ENCODE results near the gene ZNF385B. TPM values are rescaled to one million over a fixed set of nuclear protein-coding genes. Genes with fewer than 3 reads are reported as not detected.

ZNF385B gene
- 1 to 10 TPM in 1 of 4 donors, under 1 TPM in 2, not detected in 1; 0.21 to 2.3 (median 0.22) TPM for polyA plus RNA-seq
- long read RNA-seq, donor 1 = 0 reads
- long read RNA-seq, donor 2 = 0 reads
- long read RNA-seq, donor 3 = 0 reads
- long read RNA-seq, donor 4 = 0 reads
- long read RNA-seq, donor 5 = 0 reads
- long read RNA-seq, donor 6 = 0 reads
- long read RNA-seq, donor 7 = 0 reads
- long read RNA-seq, donor 8 = 0 reads
- long read RNA-seq, donor 9 = 0 reads
- long read RNA-seq, donor 10 = 0 reads

- Histone ChIP-seq H3K27ac (ENCODE audit: low read depth in 1 of 3, low read length in 2 of 3) (no peak within 1 kb of the TSS), H3K36me3 (ENCODE audit: control insufficient read depth in 3 of 3, insufficient read depth in 2 of 3, low read depth in 1 of 3, low read length in 3 of 3) (no peaks in the 10 kb centered on the region), H3K9me3 (ENCODE audit: control insufficient read depth in 2 of 2, insufficient read depth in 1 of 2, low read depth in 1 of 2, low read length in 1 of 2) (no peaks in the 10 kb centered on the region), H3K4me1 (ENCODE audit: control insufficient read depth in 3 of 3, insufficient read depth in 2 of 3, low read depth in 1 of 3, low read length in 2 of 3) (peaks cover 0 to 12% (median 0%) of the 10 kb centered on the region in 3 donors), H3K27me3 (ENCODE audit: control insufficient read depth in 3 of 3, insufficient read depth in 3 of 3, low read length in 3 of 3) (peaks cover 3 to 43% (median 8%) of the 10 kb centered on the region in 3 donors), H3K4me3 (ENCODE audit: low read depth in 1 of 3, low read length in 3 of 3) (peak within 1 kb of the TSS; percentile 30 to 46 (median 38))
- 2 to 5% (median 4%) methylated on average over 54 to 55 of the region's 55 CpGs for WGBS, 3 donors
- DNase-seq = peak in 1 of 2 donors; percentile 28
- no peak for FAIRE-seq
Measured at GRCh38 chr2:179861416-179862067, at the start of gene ZNF385B. ZNF385B (minus strand) TSS chr2:179861612.

DNA sequence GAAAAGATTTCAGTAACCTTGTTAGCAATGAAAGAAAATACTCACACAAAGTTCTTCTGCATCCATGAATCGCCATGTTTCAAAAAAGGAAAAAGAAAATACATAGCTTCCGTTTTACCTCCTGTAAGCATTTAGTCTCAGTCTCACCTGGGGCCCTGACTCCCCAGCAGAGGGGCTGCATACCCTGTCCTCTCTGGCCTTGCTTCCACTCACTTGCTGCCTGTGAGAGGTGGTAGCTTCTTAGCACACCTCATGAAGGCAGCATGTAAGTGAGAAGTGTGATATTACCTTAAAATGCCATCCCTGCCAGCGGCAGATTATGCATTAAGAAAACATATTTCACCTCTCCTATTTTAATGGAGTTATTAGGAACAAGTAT is 49.3 kb upstream of the ZNF385B start:
- H3K4me1 ChIP-seq (ENCODE audit: control insufficient read depth in 3 of 3, insufficient read depth in 2 of 3, low read depth in 1 of 3, low read length in 2 of 3) = no peaks in the 10 kb centered on the region
- no peaks in the 10 kb centered on the region for H3K36me3 ChIP-seq (ENCODE audit: control insufficient read depth in 3 of 3, insufficient read depth in 2 of 3, low read depth in 1 of 3, low read length in 3 of 3)
- no peak overlapping the region for H3K4me3 ChIP-seq (ENCODE audit: low read depth in 1 of 3, low read length in 3 of 3)
- WGBS, 3 donors = 75 to 80% (median 77%) methylated on average over 3 of the region's 3 CpGs
- FAIRE-seq (no peak), DNase-seq (no peak)
- H3K9me3 ChIP-seq (ENCODE audit: control insufficient read depth in 2 of 2, insufficient read depth in 1 of 2, low read depth in 1 of 2, low read length in 1 of 2) = no peaks in the 10 kb centered on the region
- peaks cover 0 to 4% (median 0%) of the 10 kb centered on the region in 3 donors for H3K27me3 ChIP-seq (ENCODE audit: control insufficient read depth in 3 of 3, insufficient read depth in 3 of 3, low read length in 3 of 3)
- no peak overlapping the region for H3K27ac ChIP-seq (ENCODE audit: low read depth in 1 of 3, low read length in 2 of 3)

- no peaks in the 10 kb centered on the region for H3K4me1 ChIP-seq (ENCODE audit: control insufficient read depth in 3 of 3, insufficient read depth in 2 of 3, low read depth in 1 of 3, low read length in 2 of 3)
- DNase-seq = no peak
- WGBS, 3 donors = 48 to 60% (median 52%) methylated on average over 6 of the region's 6 CpGs
- H3K27me3 ChIP-seq (ENCODE audit: control insufficient read depth in 3 of 3, insufficient read depth in 3 of 3, low read length in 3 of 3) = peaks cover 0 to 4% (median 0%) of the 10 kb centered on the region in 3 donors
- H3K27ac ChIP-seq (ENCODE audit: low read depth in 1 of 3, low read length in 2 of 3) = no peak overlapping the region
- FAIRE-seq = no peak
- H3K36me3 ChIP-seq (ENCODE audit: control insufficient read depth in 3 of 3, insufficient read depth in 2 of 3, low read depth in 1 of 3, low read length in 3 of 3) = no peaks in the 10 kb centered on the region
- H3K9me3 ChIP-seq (ENCODE audit: control insufficient read depth in 2 of 2, insufficient read depth in 1 of 2, low read depth in 1 of 2, low read length in 1 of 2) = no peaks in the 10 kb centered on the region
- no peak overlapping the region for H3K4me3 ChIP-seq (ENCODE audit: low read depth in 1 of 3, low read length in 3 of 3)
Measured at GRCh38 chr2:179909845-179910734, 48.7 kb upstream of the ZNF385B start.

DNA sequence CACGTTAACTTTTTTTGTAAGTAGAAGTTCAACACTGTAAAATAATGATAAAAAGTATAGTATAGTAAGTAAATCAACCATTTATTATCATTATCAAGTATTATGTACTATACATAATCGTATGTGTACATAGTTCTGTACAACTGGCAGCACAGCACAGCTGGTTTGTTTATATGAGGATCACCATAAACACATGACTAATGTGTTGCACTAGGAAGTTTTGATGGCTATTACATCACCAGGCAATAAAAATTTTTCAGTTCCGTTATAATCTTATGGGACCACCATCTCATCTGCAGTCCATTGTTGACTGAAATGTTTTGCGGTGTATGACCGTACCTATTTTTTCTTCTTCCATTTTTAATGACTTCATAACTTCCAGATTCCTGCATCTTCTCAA is 39.2 kb upstream of the ZNF385B start:
- Histone ChIP-seq H3K27me3 (ENCODE audit: control insufficient read depth in 3 of 3, insufficient read depth in 3 of 3, low read length in 3 of 3) (no peaks in the 10 kb centered on the region), H3K27ac (ENCODE audit: low read depth in 1 of 3, low read length in 2 of 3) (no peak overlapping the region), H3K9me3 (ENCODE audit: control insufficient read depth in 2 of 2, insufficient read depth in 1 of 2, low read depth in 1 of 2, low read length in 1 of 2) (peaks cover 0 to 9% of the 10 kb centered on the region in 2 donors), H3K4me1 (ENCODE audit: control insufficient read depth in 3 of 3, insufficient read depth in 2 of 3, low read depth in 1 of 3, low read length in 2 of 3) (no peaks in the 10 kb centered on the region), H3K36me3 (ENCODE audit: control insufficient read depth in 3 of 3, insufficient read depth in 2 of 3, low read depth in 1 of 3, low read length in 3 of 3) (no peaks in the 10 kb centered on the region), H3K4me3 (ENCODE audit: low read depth in 1 of 3, low read length in 3 of 3) (no peak overlapping the region)
- DNase-seq (no peak), FAIRE-seq (no peak)
- WGBS, 3 donors = 53 to 69% (median 63%) methylated on average over 5 of the region's 5 CpGs

- H3K27ac ChIP-seq (ENCODE audit: low read depth in 1 of 3, low read length in 2 of 3) = no peak overlapping the region
- 92 to 100% (median 95%) methylated on average over 1 of the region's 1 CpG for WGBS, 3 donors
- DNase-seq (no peak), FAIRE-seq (no peak)
- H3K9me3 ChIP-seq (ENCODE audit: control insufficient read depth in 2 of 2, insufficient read depth in 1 of 2, low read depth in 1 of 2, low read length in 1 of 2) = peaks cover 0 to 9% of the 10 kb centered on the region in 2 donors
- no peaks in the 10 kb centered on the region for H3K4me1 ChIP-seq (ENCODE audit: control insufficient read depth in 3 of 3, insufficient read depth in 2 of 3, low read depth in 1 of 3, low read length in 2 of 3)
- H3K27me3 ChIP-seq (ENCODE audit: control insufficient read depth in 3 of 3, insufficient read depth in 3 of 3, low read length in 3 of 3) = no peaks in the 10 kb centered on the region
- no peaks in the 10 kb centered on the region for H3K36me3 ChIP-seq (ENCODE audit: control insufficient read depth in 3 of 3, insufficient read depth in 2 of 3, low read depth in 1 of 3, low read length in 3 of 3)
- no peak overlapping the region for H3K4me3 ChIP-seq (ENCODE audit: low read depth in 1 of 3, low read length in 3 of 3)
Measured at GRCh38 chr2:179899666-179900065, 38.3 kb upstream of the ZNF385B start.

GRCh38 chr2:179898873-179899272 is 37.5 kb upstream of the ZNF385B start:
- no peak for FAIRE-seq
- peak in 1 of 2 donors; percentile 40 for DNase-seq
- H3K4me3 ChIP-seq (ENCODE audit: low read depth in 1 of 3, low read length in 3 of 3) = no peak overlapping the region
- H3K27me3 ChIP-seq (ENCODE audit: control insufficient read depth in 3 of 3, insufficient read depth in 3 of 3, low read length in 3 of 3) = no peaks in the 10 kb centered on the region
- no peaks in the 10 kb centered on the region for H3K36me3 ChIP-seq (ENCODE audit: control insufficient read depth in 3 of 3, insufficient read depth in 2 of 3, low read depth in 1 of 3, low read length in 3 of 3)
- H3K27ac ChIP-seq (ENCODE audit: low read depth in 1 of 3, low read length in 2 of 3) = no peak overlapping the region
- peaks cover 0 to 9% of the 10 kb centered on the region in 2 donors for H3K9me3 ChIP-seq (ENCODE audit: control insufficient read depth in 2 of 2, insufficient read depth in 1 of 2, low read depth in 1 of 2, low read length in 1 of 2)
- WGBS, 3 donors = 80 to 91% (median 84%) methylated on average over 4 of the region's 4 CpGs
- H3K4me1 ChIP-seq (ENCODE audit: control insufficient read depth in 3 of 3, insufficient read depth in 2 of 3, low read depth in 1 of 3, low read length in 2 of 3) = no peaks in the 10 kb centered on the region

DNA sequence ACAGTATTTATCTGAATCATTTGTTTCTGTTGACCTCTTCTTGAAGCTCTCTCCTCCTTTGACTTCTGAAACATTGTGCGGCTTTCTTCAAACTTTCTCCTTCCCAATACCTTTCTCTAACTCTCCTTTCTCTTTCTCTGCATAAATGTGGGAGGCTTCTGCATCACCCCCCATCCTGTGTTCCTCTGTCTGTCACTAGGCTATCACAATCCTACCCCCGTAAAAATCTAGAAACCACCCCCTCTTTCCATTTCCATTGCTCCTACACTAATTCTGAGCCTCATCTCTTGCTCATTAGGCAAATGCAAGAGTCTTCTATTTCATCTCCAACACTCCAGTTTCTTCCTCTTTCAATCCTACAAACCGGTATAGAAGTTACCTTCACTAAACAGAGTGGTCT is 32.2 kb upstream of the ZNF385B start:
- no peak overlapping the region for H3K27ac ChIP-seq (ENCODE audit: low read depth in 1 of 3, low read length in 2 of 3)
- DNase-seq (no peak), FAIRE-seq (no peak)
- 84 to 88% (median 87%) methylated on average over 3 of the region's 3 CpGs for WGBS, 3 donors
- no peaks in the 10 kb centered on the region for H3K4me1 ChIP-seq (ENCODE audit: control insufficient read depth in 3 of 3, insufficient read depth in 2 of 3, low read depth in 1 of 3, low read length in 2 of 3)
- no peaks in the 10 kb centered on the region for H3K27me3 ChIP-seq (ENCODE audit: control insufficient read depth in 3 of 3, insufficient read depth in 3 of 3, low read length in 3 of 3)
- peaks cover 0 to 1% of the 10 kb centered on the region in 2 donors for H3K9me3 ChIP-seq (ENCODE audit: control insufficient read depth in 2 of 2, insufficient read depth in 1 of 2, low read depth in 1 of 2, low read length in 1 of 2)
- no peaks in the 10 kb centered on the region for H3K36me3 ChIP-seq (ENCODE audit: control insufficient read depth in 3 of 3, insufficient read depth in 2 of 3, low read depth in 1 of 3, low read length in 3 of 3)
- H3K4me3 ChIP-seq (ENCODE audit: low read depth in 1 of 3, low read length in 3 of 3) = no peak overlapping the region

- no peak overlapping the region for H3K27ac ChIP-seq (ENCODE audit: low read depth in 1 of 3, low read length in 2 of 3)
- no peaks in the 10 kb centered on the region for H3K27me3 ChIP-seq (ENCODE audit: control insufficient read depth in 3 of 3, insufficient read depth in 3 of 3, low read length in 3 of 3)
- DNase-seq = peak in 1 of 2 donors; percentile 76
- H3K36me3 ChIP-seq (ENCODE audit: control insufficient read depth in 3 of 3, insufficient read depth in 2 of 3, low read depth in 1 of 3, low read length in 3 of 3) = no peaks in the 10 kb centered on the region
- H3K9me3 ChIP-seq (ENCODE audit: control insufficient read depth in 2 of 2, insufficient read depth in 1 of 2, low read depth in 1 of 2, low read length in 1 of 2) = peaks cover 0 to 3% of the 10 kb centered on the region in 2 donors
- no peak for FAIRE-seq
- 10 to 64% (median 47%) methylated on average over 2 of the region's 2 CpGs for WGBS, 3 donors
- no peak overlapping the region for H3K4me3 ChIP-seq (ENCODE audit: low read depth in 1 of 3, low read length in 3 of 3)
- no peaks in the 10 kb centered on the region for H3K4me1 ChIP-seq (ENCODE audit: control insufficient read depth in 3 of 3, insufficient read depth in 2 of 3, low read depth in 1 of 3, low read length in 2 of 3)
Measured at GRCh38 chr2:179891237-179891636, 29.8 kb upstream of the ZNF385B start.
